HCT116 (cell line): ENCODE measurements around the gene PACSIN2.

Source experiments
- POLR2A ChIP-seq: IDR thresholded peaks from 2 replicates; pipeline ENCODE4 v1.7.0; 2011; ENCODE audit warnings: borderline replicate concordance; ENCODE audit not compliant: insufficient read depth, insufficient read length; ENCODE audit errors: extremely low read depth
- YY1 ChIP-seq: IDR thresholded peaks from 2 replicates; pipeline ENCODE4 v1.6.1; 2011; ENCODE audit warnings: low read length, low read depth, moderate library complexity, mild to moderate bottlenecking; ENCODE audit not compliant: insufficient replicate concordance; ENCODE audit errors: extremely low read depth
- TF ChIP-seq, protein P1 (sequence below), 3 experiments: fragments of 200-600 bp in 1 of 3; sonication (generic) in 1 of 3; IDR thresholded peaks in 2 of 3; conservative IDR thresholded peaks in 1 of 3; 2 replicates each; pipeline ENCODE4 v1.5.1; 2012 to 2017; ENCODE audit warnings: low read depth in 2 of 3, low read length in 2 of 3, antibody characterized with exemption in 1 of 3, borderline replicate concordance in 1 of 3, control low read depth in 1 of 3, mild to moderate bottlenecking in 1 of 3, mixed read lengths in 1 of 3, mixed run types in 1 of 3, moderate library complexity in 1 of 3; ENCODE audit not compliant: insufficient read depth in 1 of 3

DNA sequence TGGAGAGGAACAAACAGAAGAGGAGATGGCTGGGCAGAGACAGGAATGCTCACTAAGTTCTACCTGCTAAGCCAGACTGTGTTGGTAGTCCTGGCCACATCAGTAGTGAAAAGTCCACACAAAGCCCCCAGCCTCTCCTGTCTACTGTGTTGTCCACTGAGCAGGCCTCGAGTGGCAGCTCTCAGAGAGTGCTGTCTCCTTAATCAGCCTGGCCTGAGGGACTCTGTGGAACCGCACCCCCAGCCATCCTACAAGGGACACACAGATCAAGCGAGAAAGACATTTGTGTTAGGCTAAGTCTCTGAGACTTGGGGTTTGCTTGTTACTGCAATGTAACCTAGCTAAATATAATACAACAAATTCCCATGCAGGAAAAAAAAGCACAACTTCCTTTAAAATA is 71.0 kb downstream of the PACSIN2 start:
- TF ChIP-seq YY1 (no peak), POLR2A (no peak)
- TF ChIP-seq, protein P1, sequence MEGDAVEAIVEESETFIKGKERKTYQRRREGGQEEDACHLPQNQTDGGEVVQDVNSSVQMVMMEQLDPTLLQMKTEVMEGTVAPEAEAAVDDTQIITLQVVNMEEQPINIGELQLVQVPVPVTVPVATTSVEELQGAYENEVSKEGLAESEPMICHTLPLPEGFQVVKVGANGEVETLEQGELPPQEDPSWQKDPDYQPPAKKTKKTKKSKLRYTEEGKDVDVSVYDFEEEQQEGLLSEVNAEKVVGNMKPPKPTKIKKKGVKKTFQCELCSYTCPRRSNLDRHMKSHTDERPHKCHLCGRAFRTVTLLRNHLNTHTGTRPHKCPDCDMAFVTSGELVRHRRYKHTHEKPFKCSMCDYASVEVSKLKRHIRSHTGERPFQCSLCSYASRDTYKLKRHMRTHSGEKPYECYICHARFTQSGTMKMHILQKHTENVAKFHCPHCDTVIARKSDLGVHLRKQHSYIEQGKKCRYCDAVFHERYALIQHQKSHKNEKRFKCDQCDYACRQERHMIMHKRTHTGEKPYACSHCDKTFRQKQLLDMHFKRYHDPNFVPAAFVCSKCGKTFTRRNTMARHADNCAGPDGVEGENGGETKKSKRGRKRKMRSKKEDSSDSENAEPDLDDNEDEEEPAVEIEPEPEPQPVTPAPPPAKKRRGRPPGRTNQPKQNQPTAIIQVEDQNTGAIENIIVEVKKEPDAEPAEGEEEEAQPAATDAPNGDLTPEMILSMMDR (IDR thresholded peaks at IDR 0.05 in 2 of 3, conservative IDR thresholded peaks at IDR 0.05 in 1 of 3; ENCODE audit: borderline replicate concordance in 1 of 3, insufficient read depth in 1 of 3, low read depth in 2 of 3, low read length in 2 of 3): no peak
